H9 (cell line): ENCODE data around the gene WDR70. TPM values are rescaled to one million over a fixed set of nuclear protein-coding genes. Genes with fewer than 3 reads are reported as not detected.

ENCODE experiments used
- DNase-seq: peaks from one replicate; pipeline ENCODE4 v3.0.0-alpha.2; 2017
- H2AFZ ChIP-seq: one replicate; pipeline ENCODE4 v1.6.1; 2013; ENCODE audit warnings: mild to moderate bottlenecking, low read length, control low read depth, moderate library complexity
- H2AK5ac ChIP-seq: 2 replicates; pipeline ENCODE4 v1.6.1; 2013; ENCODE audit warnings: low read length, control low read depth, mixed read lengths; ENCODE audit not compliant: insufficient read length
- H2BK120ac ChIP-seq: one replicate; pipeline ENCODE4 v1.6.1; 2013; ENCODE audit warnings: low read depth, mild to moderate bottlenecking, low read length, control low read depth, inconsistent platforms; ENCODE audit not compliant: poor library complexity, severe bottlenecking
- H2BK12ac ChIP-seq: 2 replicates; pipeline ENCODE4 v1.6.1; 2013; ENCODE audit warnings: low read length, control low read depth, mixed read lengths, low read depth; ENCODE audit not compliant: insufficient read length
- H2BK15ac ChIP-seq: 2 replicates; pipeline ENCODE4 v1.6.1; 2013; ENCODE audit warnings: low read depth, low read length, control low read depth
- H2BK20ac ChIP-seq: one replicate; pipeline ENCODE4 v1.6.1; 2013; ENCODE audit warnings: low read depth, mild to moderate bottlenecking, low read length, control low read depth, inconsistent platforms; ENCODE audit not compliant: poor library complexity, severe bottlenecking
- H2BK5ac ChIP-seq: 2 replicates; pipeline ENCODE4 v1.6.1; 2013; ENCODE audit warnings: low read length, control low read depth, mixed read lengths; ENCODE audit not compliant: insufficient read length
- H3K14ac ChIP-seq: 2 replicates; pipeline ENCODE4 v1.6.1; 2013; ENCODE audit warnings: low read length, control low read depth; ENCODE audit not compliant: insufficient read depth
- H3K18ac ChIP-seq: 2 replicates; pipeline ENCODE4 v1.6.1; 2013; ENCODE audit warnings: low read depth, mild to moderate bottlenecking, mixed read lengths, low read length, control low read depth; ENCODE audit not compliant: insufficient read length
- H3K23ac ChIP-seq: 2 replicates; pipeline ENCODE4 v1.6.1; 2013; ENCODE audit warnings: low read length, control low read depth, mixed read lengths, low read depth; ENCODE audit not compliant: insufficient read length
- H3K23me2 ChIP-seq: 2 replicates; pipeline ENCODE4 v1.6.1; 2013; ENCODE audit warnings: low read depth, mild to moderate bottlenecking, mixed read lengths, low read length, control low read depth; ENCODE audit not compliant: insufficient read length, poor library complexity, severe bottlenecking
- H3K27ac ChIP-seq: 2 replicates; pipeline ENCODE4 v1.5.1; 2013; ENCODE audit warnings: low read length, control low read depth, mixed read lengths, low read depth; ENCODE audit not compliant: insufficient read length
- H3K27me3 ChIP-seq: 2 replicates; pipeline ENCODE4 v1.6.1; 2013; ENCODE audit warnings: low read length, control low read depth, inconsistent platforms; ENCODE audit not compliant: insufficient read depth
- H3K4ac ChIP-seq: 2 replicates; pipeline ENCODE4 v1.6.1; 2013; ENCODE audit warnings: low read depth, mild to moderate bottlenecking, control low read depth, inconsistent platforms, low read length, moderate library complexity
- H3K4me1 ChIP-seq: 2 replicates; pipeline ENCODE4 v1.6.1; 2013; ENCODE audit warnings: low read length, control low read depth, inconsistent platforms; ENCODE audit not compliant: insufficient read depth
- H3K4me2 ChIP-seq: 2 replicates; pipeline ENCODE4 v1.6.1; 2013; ENCODE audit warnings: low read length, control low read depth, mixed read lengths; ENCODE audit not compliant: insufficient read length, insufficient read depth
- H3K56ac ChIP-seq: 2 replicates; pipeline ENCODE4 v1.6.1; 2013; ENCODE audit warnings: low read depth, mild to moderate bottlenecking, mixed read lengths, low read length, control low read depth; ENCODE audit not compliant: insufficient read length
- H3K79me1 ChIP-seq: 2 replicates; pipeline ENCODE4 v1.6.1; 2013; ENCODE audit warnings: low read depth, mild to moderate bottlenecking, moderate library complexity, low read length, control low read depth, inconsistent platforms; ENCODE audit not compliant: insufficient read depth, poor library complexity, severe bottlenecking
- H3K79me2 ChIP-seq: 2 replicates; pipeline ENCODE4 v1.6.1; 2013; ENCODE audit warnings: low read length, control low read depth, inconsistent platforms; ENCODE audit not compliant: insufficient read depth
- H3K9ac ChIP-seq: 2 replicates; pipeline ENCODE4 v1.6.1; 2013; ENCODE audit warnings: low read length, control low read depth, mixed read lengths; ENCODE audit not compliant: insufficient read length; ENCODE audit errors: extremely low read depth
- H3K9me3 ChIP-seq: one replicate; pipeline ENCODE4 v1.6.1; 2013; ENCODE audit warnings: low read depth, low read length, inconsistent platforms; ENCODE audit not compliant: control insufficient read depth
- H3T11ph ChIP-seq: one replicate; pipeline ENCODE4 v1.6.1; 2013; ENCODE audit warnings: mild to moderate bottlenecking, low read length, control low read depth, inconsistent platforms
- H4K20me1 ChIP-seq: one replicate; pipeline ENCODE4 v1.6.1; 2013; ENCODE audit not compliant: control insufficient read depth, insufficient read length, insufficient read depth
- H4K5ac ChIP-seq: 2 replicates; pipeline ENCODE4 v1.6.1; 2013; ENCODE audit warnings: low read depth, mild to moderate bottlenecking, mixed read lengths, low read length, control low read depth; ENCODE audit not compliant: insufficient read length
- H4K8ac ChIP-seq: replicated peaks from 2 replicates; pipeline ENCODE4 v1.6.1; 2013; ENCODE audit warnings: low read length, control low read depth, mixed read lengths, low read depth; ENCODE audit not compliant: insufficient read length
- H4K91ac ChIP-seq: 2 replicates; pipeline ENCODE4 v1.6.1; 2013; ENCODE audit warnings: low read depth, mild to moderate bottlenecking, moderate library complexity, mixed read lengths, low read length, control low read depth; ENCODE audit not compliant: insufficient read length
- H3K27ac Mint-ChIP-seq, 3 experiments: 2 replicates in 2 of 3; 3 replicates in 1 of 3; pipeline ENCODE4 v1.8.0; 2020 to 2021; ENCODE audit warnings: mixed read lengths in 3 of 3, mild to moderate bottlenecking in 1 of 3, moderate library complexity in 1 of 3
- H3K27me3 Mint-ChIP-seq: 2 replicates; pipeline ENCODE4 v1.8.0; 2021; ENCODE audit warnings: low read depth, mild to moderate bottlenecking, moderate library complexity, mixed read lengths
- H3K36me3 Mint-ChIP-seq, 3 experiments: 2 replicates in 2 of 3; 3 replicates in 1 of 3; pipeline ENCODE4 v1.8.0; 2020 to 2021; ENCODE audit warnings: low read depth in 3 of 3, mixed read lengths in 3 of 3; ENCODE audit not compliant: insufficient read depth in 1 of 3
- H3K4me1 Mint-ChIP-seq, 2 experiments: 2 replicates each; pipeline ENCODE4 v1.8.0; 2020; ENCODE audit warnings: mixed read lengths in 2 of 2
- H3K4me3 Mint-ChIP-seq, 2 experiments: 2 replicates in 1 of 2; 3 replicates in 1 of 2; pipeline ENCODE4 v1.8.0; 2020 to 2021; ENCODE audit warnings: mild to moderate bottlenecking in 2 of 2, mixed read lengths in 2 of 2, moderate library complexity in 1 of 2
- H3K9me3 Mint-ChIP-seq, 2 experiments: 2 replicates in 1 of 2; 3 replicates in 1 of 2; pipeline ENCODE4 v1.8.0; 2020; ENCODE audit warnings: mild to moderate bottlenecking in 2 of 2, mixed read lengths in 2 of 2, moderate library complexity in 1 of 2
- WGBS: extraction: QIAGEN DNeasy Blood & Tissue Kit; methylation state at CpG from one replicate; pipeline ENCODE4 v1.1.7; 2013; ENCODE audit warnings: missing lambda C conversion rate, low lambda C conversion rate, mixed read lengths; ENCODE audit not compliant: insufficient read length; ENCODE audit errors: extremely low coverage; 5-methylcytosine and 5-hydroxymethylcytosine counted together
- total RNA-seq: library from RNA; stranded (reverse); gene quantifications from 2 replicates; pipeline ENCODE4 v1.2.1, GENCODE V29; 2021
- TF ChIP-seq, protein P1 (sequence below): fragments of 200-600 bp; sonication (generic); conservative IDR thresholded peaks from 3 replicates; pipeline ENCODE4 v1.8.0; 2021; ENCODE audit warnings: antibody characterized with exemption, mild to moderate bottlenecking

WDR70 gene
- total RNA-seq, 1 experiment from 2014 or later, result 38.1 TPM

DNA sequence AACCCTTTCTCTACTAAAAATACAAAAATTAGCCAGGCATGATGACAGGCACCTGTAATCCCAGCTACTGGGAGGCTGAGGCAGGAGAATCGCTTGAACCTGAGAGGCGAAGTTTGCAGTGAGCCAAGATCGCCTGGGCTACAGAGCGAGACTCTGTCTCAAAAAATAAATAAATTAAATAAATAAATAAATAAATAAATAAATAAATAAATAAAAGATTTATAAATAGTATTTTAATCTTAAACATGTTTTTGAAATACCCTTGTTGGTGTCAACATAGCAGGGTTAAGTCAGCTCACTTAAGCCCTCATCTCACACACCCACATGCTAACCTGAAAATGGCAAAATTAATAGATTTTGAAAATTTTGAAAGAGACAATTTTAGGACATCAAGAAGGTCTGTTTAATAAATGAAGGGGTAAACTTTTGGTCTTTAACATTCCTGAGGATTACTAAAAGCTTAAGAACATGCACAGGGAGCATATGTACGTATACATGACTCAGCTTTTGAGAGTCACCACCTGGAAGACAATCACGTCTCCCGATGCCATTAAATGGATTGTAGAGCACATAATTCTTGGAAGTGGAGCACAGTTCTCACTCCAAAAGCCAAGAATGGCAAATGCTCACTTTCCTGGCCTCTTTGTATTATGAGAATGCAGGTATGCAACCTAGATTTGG lies 258.2 kb downstream of the WDR70 start:
- Histone ChIP-seq H2BK120ac (no peak overlapping the region), H2AK5ac (no peak overlapping the region), H3K9me3 (no peaks in the 10 kb centered on the region), H2BK20ac (no peak overlapping the region), H4K91ac (no peak overlapping the region), H2BK12ac (no peak overlapping the region), H4K20me1 (no peaks in the 10 kb centered on the region), H3T11ph (no peak overlapping the region), H3K79me1 (no peaks in the 10 kb centered on the region), H3K18ac (no peak overlapping the region), H3K14ac (no peak overlapping the region), H3K27me3 (no peaks in the 10 kb centered on the region), H4K8ac (no peak overlapping the region), H3K4me2 (no peak overlapping the region), H3K56ac (no peak overlapping the region), H3K23ac (no peak overlapping the region), H3K27ac (no peak overlapping the region), H3K4me1 (no peaks in the 10 kb centered on the region), H3K4ac (no peak overlapping the region), H2BK5ac (no peak overlapping the region), H3K9ac (no peak overlapping the region), H2AFZ (no peak overlapping the region), H4K5ac (no peak overlapping the region), H3K79me2 (no peaks in the 10 kb centered on the region), H3K23me2 (no peaks in the 10 kb centered on the region), H2BK15ac (no peak overlapping the region)
- DNase-seq, result no peak
- Mint-ChIP-seq H3K4me1 (no peaks in the 10 kb centered on the region), H3K9me3 (no peaks in the 10 kb centered on the region), H3K4me3 (no peak overlapping the region), H3K36me3 (no peaks in the 10 kb centered on the region), H3K27ac (peak overlapping the region in 1 of 3 experiments; percentile 23; a peak in 1 of 7 replicates), H3K27me3 (no peaks in the 10 kb centered on the region)
- WGBS, result no CpG with 5 or more reads among the region's 7 CpGs
- TF ChIP-seq, protein P1, sequence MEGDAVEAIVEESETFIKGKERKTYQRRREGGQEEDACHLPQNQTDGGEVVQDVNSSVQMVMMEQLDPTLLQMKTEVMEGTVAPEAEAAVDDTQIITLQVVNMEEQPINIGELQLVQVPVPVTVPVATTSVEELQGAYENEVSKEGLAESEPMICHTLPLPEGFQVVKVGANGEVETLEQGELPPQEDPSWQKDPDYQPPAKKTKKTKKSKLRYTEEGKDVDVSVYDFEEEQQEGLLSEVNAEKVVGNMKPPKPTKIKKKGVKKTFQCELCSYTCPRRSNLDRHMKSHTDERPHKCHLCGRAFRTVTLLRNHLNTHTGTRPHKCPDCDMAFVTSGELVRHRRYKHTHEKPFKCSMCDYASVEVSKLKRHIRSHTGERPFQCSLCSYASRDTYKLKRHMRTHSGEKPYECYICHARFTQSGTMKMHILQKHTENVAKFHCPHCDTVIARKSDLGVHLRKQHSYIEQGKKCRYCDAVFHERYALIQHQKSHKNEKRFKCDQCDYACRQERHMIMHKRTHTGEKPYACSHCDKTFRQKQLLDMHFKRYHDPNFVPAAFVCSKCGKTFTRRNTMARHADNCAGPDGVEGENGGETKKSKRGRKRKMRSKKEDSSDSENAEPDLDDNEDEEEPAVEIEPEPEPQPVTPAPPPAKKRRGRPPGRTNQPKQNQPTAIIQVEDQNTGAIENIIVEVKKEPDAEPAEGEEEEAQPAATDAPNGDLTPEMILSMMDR, result no peak
